GM21717 (cell line): ENCODE measurements around the gene LALBA.
"Not testable (repeated sequence)": the region's sequence is repeated elsewhere in the genome, so short reads cannot be mapped to it uniquely, and the experiment has no call there.

Source experiments
- ATAC-seq: cut with Tn5 transposase; IDR thresholded peaks from one replicate; pipeline ENCODE4 v1.9.1; 2021; ENCODE audit warnings: mild to moderate bottlenecking, moderate library complexity; ENCODE audit not compliant: unreplicated experiment

The LALBA gene

GRCh38 chr12:48569946-48570345 lies at the start of gene LALBA:
Gene LALBA, minus strand, starts transcription at chr12:48570046. Its CDS starts 26 bp downstream, at chr12:48570020.
- no peak for ATAC-seq

DNA sequence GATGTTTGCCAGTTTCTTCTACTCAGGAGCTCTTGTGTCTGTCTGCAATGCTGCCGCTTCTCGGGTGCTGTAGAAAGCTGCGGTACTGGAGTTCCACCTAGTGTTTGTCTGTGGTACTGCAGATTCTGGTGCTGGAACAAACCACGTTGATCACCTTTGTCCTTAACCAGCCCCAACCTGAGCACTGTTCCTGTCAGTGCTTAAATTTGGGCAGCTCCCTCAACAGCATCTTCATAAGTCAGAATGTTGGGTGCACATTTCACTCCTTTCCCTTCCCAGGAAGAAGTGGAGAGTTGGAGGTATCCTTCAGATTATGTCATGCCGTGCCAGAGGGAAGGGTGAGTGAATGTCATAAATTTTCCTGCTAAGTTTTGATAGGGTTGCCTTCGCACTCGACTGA lies 48.7 kb upstream of the LALBA start:
- ATAC-seq = no peak

- no peak for ATAC-seq
These were observed 45.8 kb upstream of the LALBA start for GRCh38 chr12:48615681-48616080.

DNA sequence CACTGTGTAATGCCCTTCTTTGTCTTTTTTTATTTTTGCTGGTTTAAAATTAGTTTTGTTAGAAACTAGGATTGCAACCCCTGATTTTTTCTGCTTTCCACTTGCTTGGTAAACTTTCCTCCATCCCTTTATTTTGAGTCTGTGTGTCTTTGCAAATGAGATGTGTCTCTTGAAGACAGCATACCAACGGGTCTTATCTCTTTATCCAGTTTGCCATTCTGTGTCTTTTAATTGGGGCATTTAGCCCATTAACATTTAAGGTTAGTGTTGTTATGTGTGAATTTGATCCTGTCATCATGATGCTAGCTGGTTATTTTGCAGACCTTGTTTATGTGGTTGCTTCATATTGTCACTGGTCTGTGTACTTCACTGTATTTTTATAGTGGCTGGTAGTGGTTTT lies 43.5 kb upstream of the LALBA start:
- ATAC-seq = no peak

GRCh38 chr12:48602192-48602989 lies 32.5 kb upstream of the LALBA start:
- ATAC-seq = no peak

GRCh38 chr12:48601013-48601756 lies 31.3 kb upstream of the LALBA start:
- ATAC-seq = peak; percentile 77

DNA sequence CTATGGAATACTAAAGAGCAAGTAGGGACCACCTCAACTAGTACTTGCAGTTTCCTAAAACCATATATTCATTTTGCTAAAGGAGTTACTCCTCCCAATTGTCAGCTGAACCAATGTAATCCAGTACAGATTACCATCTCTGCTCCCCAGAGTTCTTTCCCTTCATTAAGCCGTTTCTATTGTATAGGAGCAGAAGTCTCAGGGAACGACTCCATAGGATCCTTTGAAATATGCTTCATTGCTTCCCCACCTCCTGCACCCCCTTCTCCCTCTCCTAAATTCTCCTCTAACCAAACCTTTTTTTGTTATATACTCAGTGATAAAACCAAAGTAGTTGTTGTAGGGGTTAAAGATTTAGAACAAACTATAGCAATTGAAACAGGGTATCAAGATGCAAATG lies 30.7 kb upstream of the LALBA start:
- ATAC-seq = no peak

DNA sequence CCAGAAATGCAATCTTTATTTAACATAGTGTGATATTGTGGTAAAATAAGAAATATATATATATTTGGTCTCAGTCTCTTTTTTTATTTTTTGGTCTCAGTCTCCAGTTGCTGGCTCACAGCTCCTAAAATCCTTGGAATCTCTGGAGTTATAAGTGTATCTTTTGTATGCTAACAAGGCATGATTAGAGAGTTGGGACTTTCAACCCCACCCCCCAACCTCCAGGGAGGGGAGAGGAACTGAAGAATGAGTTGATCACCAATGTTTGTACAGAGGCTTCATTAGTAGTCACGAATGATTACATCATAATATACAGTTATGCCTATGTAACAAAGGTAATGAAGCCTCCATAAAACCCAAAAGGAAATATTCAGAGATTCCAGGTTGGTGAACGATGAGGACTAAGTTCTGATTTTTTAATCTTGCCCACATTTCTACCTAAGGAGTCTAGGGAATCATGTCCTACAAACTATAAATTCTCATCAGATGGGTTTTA lies 22.8 kb upstream of the LALBA start:
- no peak for ATAC-seq

DNA sequence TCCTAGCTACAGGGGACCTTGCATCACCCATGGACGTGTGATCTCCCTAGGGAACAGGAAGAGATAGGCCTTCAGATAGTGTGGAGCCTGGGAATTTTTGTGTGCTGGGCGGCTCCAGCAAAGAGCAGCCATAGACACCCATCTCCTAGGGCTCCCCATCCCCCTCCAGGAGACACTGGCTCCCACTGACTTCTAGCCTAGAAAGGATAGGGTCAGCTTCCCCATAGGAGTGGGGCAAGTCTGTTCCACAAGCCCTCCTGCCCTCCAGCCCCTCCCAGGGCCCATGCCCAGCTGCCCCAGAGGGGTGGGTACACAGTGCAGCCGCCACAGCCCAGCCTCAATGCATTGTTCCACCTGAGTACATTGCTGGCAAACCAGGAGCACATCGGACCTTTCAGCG lies 16.5 kb upstream of the LALBA start:
- ATAC-seq = no peak

GRCh38 chr12:48583728-48584127 lies 13.9 kb upstream of the LALBA start:
- ATAC-seq = no peak

DNA sequence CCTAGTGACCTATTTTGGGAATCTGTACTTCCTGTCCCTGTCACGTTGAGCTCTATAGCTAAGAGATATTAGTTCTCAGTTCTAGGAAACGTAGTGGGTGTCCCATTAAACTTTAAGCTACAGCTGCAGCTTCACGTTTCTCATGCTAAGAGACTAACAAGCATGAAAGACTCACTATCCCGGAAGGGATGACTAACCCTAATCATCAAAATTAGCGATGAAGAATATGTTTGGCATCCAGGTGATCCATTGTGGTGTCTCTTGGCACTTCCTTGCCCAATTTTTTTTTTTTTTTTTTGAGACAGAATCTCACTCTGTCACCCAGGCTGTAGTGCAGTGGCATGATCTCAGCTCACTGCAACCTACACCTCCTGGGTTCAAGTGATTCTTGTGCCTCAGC lies 11.0 kb upstream of the LALBA start:
- ATAC-seq = no peak

GRCh38 chr12:48572326-48572725 lies 2.5 kb upstream of the LALBA start:
- no peak for ATAC-seq

DNA sequence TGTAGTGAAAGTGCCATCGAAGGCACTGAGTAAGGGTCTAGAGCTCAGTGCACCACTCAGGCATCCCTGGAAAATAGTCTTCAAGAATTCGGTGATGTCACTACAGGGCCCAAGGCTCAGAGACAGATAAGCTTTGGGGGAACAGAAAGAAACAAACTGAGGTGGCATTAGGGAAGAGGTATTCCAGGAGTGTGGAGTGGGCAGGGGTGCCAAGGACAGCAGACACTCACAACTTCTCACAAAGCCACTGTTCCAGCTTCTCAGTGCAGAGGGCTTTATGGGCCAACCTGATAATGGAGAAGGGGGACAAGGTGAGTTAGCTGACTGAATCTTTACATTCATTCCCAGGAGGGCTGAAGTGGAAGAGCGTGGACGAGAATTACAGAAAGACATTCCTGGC lies 2.1 kb downstream of the LALBA start:
- ATAC-seq = no peak

- ATAC-seq = no peak
These were observed 11.9 kb downstream of the LALBA start for GRCh38 chr12:48557919-48558318.

DNA sequence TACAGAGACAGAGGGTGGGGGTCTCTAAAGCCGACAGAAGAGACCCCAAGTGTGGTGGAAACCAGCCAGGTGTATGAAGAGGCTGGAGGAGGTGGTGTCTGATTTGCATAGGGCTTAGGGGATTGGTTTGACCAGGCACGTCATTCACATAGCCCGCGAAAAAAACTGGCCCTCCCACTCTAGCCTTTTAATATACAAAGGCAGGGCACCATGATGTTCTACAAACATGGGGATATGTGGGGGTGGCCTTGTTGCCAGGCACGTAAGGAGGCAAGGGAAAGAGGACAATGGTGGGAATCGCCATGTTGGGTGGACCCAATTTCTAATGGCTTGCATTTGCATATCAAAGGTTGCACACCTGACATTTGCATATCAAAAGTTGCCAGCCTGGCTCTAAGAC lies 13.2 kb downstream of the LALBA start:
- ATAC-seq = no peak

GRCh38 chr12:48553666-48554343 lies 16.0 kb downstream of the LALBA start:
- ATAC-seq = not testable (repeated sequence)

DNA sequence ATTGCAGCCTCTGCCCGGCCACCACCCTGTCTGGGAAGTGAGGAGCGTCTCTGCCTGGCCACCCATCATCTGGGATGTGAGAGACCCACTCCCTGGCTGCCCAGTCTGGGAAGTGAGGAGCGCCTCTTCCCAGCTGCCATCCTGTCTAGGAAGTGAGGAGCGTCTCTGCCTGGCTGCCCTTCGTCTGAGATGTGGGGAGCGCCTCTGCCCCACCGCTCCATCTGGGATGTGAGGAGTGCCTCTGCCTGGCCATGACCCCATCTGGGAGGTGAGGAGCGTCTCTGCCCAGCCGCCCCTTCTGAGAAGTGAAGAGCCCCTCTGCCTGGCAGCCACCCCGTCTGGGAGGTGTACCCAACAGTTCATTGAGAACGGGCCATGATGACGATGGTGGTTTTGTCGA lies 18.2 kb downstream of the LALBA start:
- not testable (repeated sequence) for ATAC-seq

DNA sequence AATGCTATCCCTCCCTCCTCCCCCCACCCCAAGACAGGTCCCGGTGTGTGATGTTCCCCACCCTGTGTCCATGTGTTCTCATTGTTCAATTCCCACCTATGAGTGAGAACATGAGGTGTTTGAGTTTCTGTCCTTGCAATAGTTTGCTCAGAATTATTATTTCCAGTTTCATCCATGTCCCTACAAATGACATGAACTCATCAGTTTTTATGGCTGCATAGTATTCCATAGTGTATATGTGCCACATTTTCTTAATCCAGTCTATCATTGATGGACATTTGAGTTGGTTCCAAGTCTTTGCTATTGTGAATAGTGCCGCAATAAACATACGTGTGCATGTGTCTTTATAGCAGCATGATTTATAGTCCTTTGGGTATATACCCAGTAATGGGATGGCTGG lies 22.8 kb downstream of the LALBA start:
- not testable (repeated sequence) for ATAC-seq

DNA sequence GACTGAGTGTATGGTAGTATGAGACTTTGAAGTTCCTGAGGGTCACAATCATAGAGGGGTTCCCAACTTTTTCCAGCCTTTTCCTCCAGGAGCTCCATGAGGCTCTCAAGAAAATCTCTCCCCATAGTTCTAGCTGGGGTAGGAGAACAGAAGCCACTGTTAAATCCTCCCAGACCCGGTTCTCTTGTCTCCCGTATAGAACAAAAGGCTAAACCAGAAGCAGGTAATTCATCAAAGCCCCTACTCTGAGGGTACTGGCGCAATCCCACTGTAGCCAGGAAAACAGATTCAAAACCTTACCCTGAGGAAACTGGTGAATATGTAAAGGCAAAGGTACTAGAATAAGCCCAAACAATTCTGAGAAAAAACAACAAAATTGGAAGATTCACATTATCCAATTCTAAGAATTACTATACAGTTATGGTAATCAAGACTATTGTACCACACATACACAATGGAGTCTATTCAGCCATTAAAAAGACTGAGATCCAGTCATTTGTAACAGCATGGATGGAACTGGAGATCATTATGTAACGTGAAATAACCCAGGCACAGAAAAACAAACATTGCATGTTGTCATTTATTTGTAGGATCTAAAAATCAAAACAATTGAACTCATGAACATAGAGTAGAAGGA lies 23.9 kb downstream of the LALBA start:
- no peak for ATAC-seq

DNA sequence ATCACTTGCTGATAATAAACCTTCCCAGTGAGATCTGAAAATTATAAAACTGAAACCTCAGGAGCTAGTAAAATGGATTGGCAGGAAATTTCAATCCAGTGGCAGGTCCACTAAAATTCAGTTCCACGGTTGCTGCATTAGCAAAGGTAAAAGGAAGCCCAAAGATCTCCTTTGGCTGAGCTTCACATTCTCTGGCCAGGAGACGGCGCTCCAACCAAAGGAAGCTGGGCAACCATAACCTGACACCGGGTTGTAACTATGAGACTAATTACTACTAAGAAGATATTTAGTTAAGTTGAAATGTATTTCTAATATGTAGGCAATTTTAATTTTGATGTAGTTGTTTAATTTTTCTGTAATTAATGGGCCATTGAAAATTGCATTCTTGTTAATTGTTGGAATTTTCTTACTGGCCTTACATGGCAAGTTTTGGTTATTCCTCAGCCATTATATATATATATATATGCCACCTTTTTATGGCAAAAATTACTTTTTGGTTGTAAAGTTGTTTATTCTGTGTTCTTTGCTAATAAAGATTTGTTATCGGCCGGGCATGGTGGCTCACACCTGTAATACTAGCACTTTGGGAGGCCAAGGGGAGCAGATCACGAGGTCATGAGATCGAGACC lies 27.4 kb downstream of the LALBA start:
- ATAC-seq = no peak

DNA sequence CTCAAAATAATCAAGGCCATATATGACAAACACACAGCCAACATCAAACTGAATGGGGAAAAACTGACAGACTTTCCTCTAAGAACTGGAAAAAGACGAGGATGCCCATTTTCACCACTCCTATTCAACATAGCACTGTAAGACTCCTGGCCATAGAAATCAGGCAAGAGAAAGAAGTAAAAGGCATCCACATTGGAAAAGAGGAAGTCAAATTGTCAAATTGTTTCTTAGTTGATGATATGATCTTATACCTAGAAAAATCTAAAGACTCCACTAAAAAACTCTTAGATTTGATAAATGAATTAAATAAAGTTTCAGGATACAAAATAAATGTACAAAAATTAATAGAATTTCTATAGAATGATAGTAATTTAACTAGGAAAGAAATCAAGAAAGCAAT lies 33.2 kb downstream of the LALBA start:
- no peak for ATAC-seq
